ENCODE data around the gene ZNF500.

ZNF500 gene
- total RNA-seq, result 9.4 to 26.7 reads per million in 2 donors

- peak; percentile 92 for DNase-seq
Observed at GRCh38 chr16:4766875-4767628, at the start of gene ZNF500. TSS of gene ZNF500 (minus strand) at chr16:4767162. CDS start at chr16:4765978, 1,184 bp downstream.

- no peak for DNase-seq
Observed at GRCh38 chr16:4814542-4815173, 47.7 kb upstream of the ZNF500 start.

GRCh38 chr16:4814046-4814445 is 47.1 kb upstream of the ZNF500 start:
- DNase-seq, result no peak

GRCh38 chr16:4813251-4814003 is 46.5 kb upstream of the ZNF500 start:
- DNase-seq, result no peak

- DNase-seq, result no peak
Observed at GRCh38 chr16:4811773-4812172, 44.8 kb upstream of the ZNF500 start.

- no peak for DNase-seq
Observed at GRCh38 chr16:4811242-4811641, 44.3 kb upstream of the ZNF500 start.

- no peak for DNase-seq
Observed at GRCh38 chr16:4806280-4806679, 39.3 kb upstream of the ZNF500 start.

- DNase-seq, result no peak
Observed at GRCh38 chr16:4805231-4805630, 38.3 kb upstream of the ZNF500 start.

- DNase-seq, result no peak
Observed at GRCh38 chr16:4803898-4804762, 37.2 kb upstream of the ZNF500 start.

- no peak for DNase-seq
Observed at GRCh38 chr16:4803401-4803844, 36.5 kb upstream of the ZNF500 start.

GRCh38 chr16:4802659-4803287 is 35.8 kb upstream of the ZNF500 start:
- DNase-seq, result peak; percentile 84

GRCh38 chr16:4801962-4802658 is 35.1 kb upstream of the ZNF500 start, which contains the start of gene ROGDI:
TSS of gene ROGDI (minus strand) at chr16:4802633. CDS start at chr16:4802571, 62 bp downstream.
- DNase-seq, result peak; percentile 80

- no peak for DNase-seq
Observed at GRCh38 chr16:4801051-4801961, 34.3 kb upstream of the ZNF500 start.

GRCh38 chr16:4800290-4801041 is 33.5 kb upstream of the ZNF500 start:
- DNase-seq, result no peak

GRCh38 chr16:4799171-4799855 is 32.4 kb upstream of the ZNF500 start:
- no peak for DNase-seq

GRCh38 chr16:4798456-4798855 is 31.5 kb upstream of the ZNF500 start:
- DNase-seq, result no peak

GRCh38 chr16:4797805-4798252 is 30.9 kb upstream of the ZNF500 start:
- DNase-seq, result no peak

- DNase-seq, result no peak
Observed at GRCh38 chr16:4796982-4797804, 30.2 kb upstream of the ZNF500 start.

All from T-helper 9 cell (primary cell).